Fibroblast of lung (primary cell): ENCODE results near the gene SREBF2. TPM values are rescaled to one million over a fixed set of nuclear protein-coding genes. Genes with fewer than 3 reads are reported as not detected.
A peak's percentile ranks its signal among the peaks of the same experiment; 100 is the strongest.

ENCODE experiments used
- DNase-seq, 2 donors: peaks; one replicate each; pipeline versions ENCODE4 v3.0.0 to v3.0.0-alpha.2; 2010; ENCODE audit warnings: low read depth in 2 of 2
- H2AFZ ChIP-seq: 2 replicates; pipeline ENCODE4 v1.5.1; 2012; ENCODE audit warnings: low read length, control low read depth, inconsistent platforms
- H3K27ac ChIP-seq: 2 replicates; pipeline ENCODE4 v1.5.1; 2011; ENCODE audit warnings: low read length, control low read depth; ENCODE audit not compliant: insufficient read depth
- H3K27me3 ChIP-seq: 2 replicates; pipeline ENCODE4 v1.5.1; 2011; ENCODE audit warnings: mild to moderate bottlenecking, low read length; ENCODE audit not compliant: control insufficient read depth, insufficient read depth
- H3K36me3 ChIP-seq: 2 replicates; pipeline ENCODE4 v1.5.1; 2011; ENCODE audit warnings: low read length; ENCODE audit not compliant: control insufficient read depth, insufficient read depth
- H3K4me1 ChIP-seq: 2 replicates; pipeline ENCODE4 v1.5.1; 2011; ENCODE audit warnings: low read length; ENCODE audit not compliant: control insufficient read depth, insufficient read depth; ENCODE audit errors: extremely low read depth
- H3K4me2 ChIP-seq: 2 replicates; pipeline ENCODE4 v1.5.1; 2011; ENCODE audit warnings: low read length, control low read depth; ENCODE audit not compliant: insufficient read depth; ENCODE audit errors: extremely low read depth
- H3K4me3 ChIP-seq, 4 experiments: fragments of 200-600 bp in 1 of 4; sonication (generic) in 1 of 4; replicated peaks in 1 of 4; 2 replicates each; pipeline ENCODE4 v1.5.1; 2011 to 2016; ENCODE audit warnings: low read length in 4 of 4, low read depth in 3 of 4, mild to moderate bottlenecking in 3 of 4, control low read depth in 2 of 4, inconsistent platforms in 1 of 4, mixed read lengths in 1 of 4; ENCODE audit not compliant: insufficient read depth in 1 of 4; ENCODE audit errors: control extremely low read depth in 1 of 4
- H3K79me2 ChIP-seq: 2 replicates; pipeline ENCODE4 v1.5.1; 2012; ENCODE audit warnings: mild to moderate bottlenecking, low read length, inconsistent platforms; ENCODE audit not compliant: control insufficient read depth, insufficient read depth
- H3K9ac ChIP-seq: 2 replicates; pipeline ENCODE4 v1.5.1; 2011; ENCODE audit warnings: mild to moderate bottlenecking, low read length, control low read depth; ENCODE audit not compliant: insufficient read depth
- H3K9me3 ChIP-seq: 2 replicates; pipeline ENCODE4 v1.5.1; 2012; ENCODE audit warnings: low read depth, low read length; ENCODE audit not compliant: control insufficient read depth, insufficient read depth
- H4K20me1 ChIP-seq: 2 replicates; pipeline ENCODE4 v1.5.1; 2011; ENCODE audit warnings: low read length; ENCODE audit not compliant: control insufficient read depth, insufficient read depth; ENCODE audit errors: extremely low read depth
- EZH2 ChIP-seq: IDR thresholded peaks from 2 replicates; pipeline ENCODE4 v1.5.1; 2012; ENCODE audit warnings: low read length, control low read depth, mild to moderate bottlenecking; ENCODE audit errors: missing control alignments
- polyA plus RNA-seq, 2 donors: library from polyadenylated mRNA; depleted of rRNA in 1 of 2; stranded (reverse) in 1 of 2; unstranded in 1 of 2; fragments of >200 nt; gene quantifications; 2 replicates each; pipeline ENCODE4 v1.2.1, GENCODE V29; 2011 to 2012; ENCODE audit warnings: missing spikeins in 1 of 2
- total RNA-seq: library from RNA; depleted of rRNA; stranded (reverse); fragments of >200 nt; gene quantifications from 2 replicates; pipeline ENCODE4 v1.2.1, GENCODE V29; 2014
- TF ChIP-seq, protein P1 (sequence below), 2 donors: IDR thresholded peaks in 1 of 2; conservative IDR thresholded peaks in 1 of 2; 1 replicate in 1 of 2; 2 replicates in 1 of 2; pipeline ENCODE4 v1.5.1; 2011 to 2012; ENCODE audit warnings: low read length in 2 of 2, control low read depth in 1 of 2, inconsistent platforms in 1 of 2, low read depth in 1 of 2, mild to moderate bottlenecking in 1 of 2

SREBF2 gene
- total and polyA plus RNA-seq, 2 donors (not counting 1 experiment from before 2014, with no cell fraction given), result 51.7 to 103 TPM

DNA sequence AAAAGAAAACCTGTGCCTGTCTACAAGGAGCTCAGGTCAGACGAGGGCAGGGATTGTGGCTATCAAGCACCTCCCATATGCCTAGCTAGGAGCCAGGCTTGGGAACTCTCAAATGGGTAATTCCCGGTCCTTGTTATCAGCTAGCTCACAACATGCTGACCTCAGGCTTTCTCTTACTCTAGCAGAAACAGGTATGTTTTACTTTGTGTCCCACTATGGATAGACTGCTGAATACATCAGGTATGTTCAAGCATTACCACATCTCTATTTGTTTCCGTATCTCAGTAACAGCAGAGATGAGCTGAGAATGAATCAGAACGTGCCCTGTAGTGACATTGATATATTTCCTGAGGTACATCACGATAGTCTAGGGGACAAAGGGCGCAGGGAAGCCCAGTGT is 52.6 kb downstream of the SREBF2 start:
- Histone ChIP-seq H3K4me1 (no peaks in the 10 kb centered on the region), H3K9me3 (no peaks in the 10 kb centered on the region), H3K27ac (no peak overlapping the region), H3K4me3 (no peak overlapping the region), H4K20me1 (no peaks in the 10 kb centered on the region), H3K36me3 (peaks cover 34% of the 10 kb centered on the region), H2AFZ (no peak overlapping the region), H3K27me3 (no peaks in the 10 kb centered on the region), H3K9ac (no peak overlapping the region), H3K4me2 (no peak overlapping the region), H3K79me2 (no peaks in the 10 kb centered on the region)
- DNase-seq, result no peak
- TF ChIP-seq EZH2, result no peak
- TF ChIP-seq, protein P1, sequence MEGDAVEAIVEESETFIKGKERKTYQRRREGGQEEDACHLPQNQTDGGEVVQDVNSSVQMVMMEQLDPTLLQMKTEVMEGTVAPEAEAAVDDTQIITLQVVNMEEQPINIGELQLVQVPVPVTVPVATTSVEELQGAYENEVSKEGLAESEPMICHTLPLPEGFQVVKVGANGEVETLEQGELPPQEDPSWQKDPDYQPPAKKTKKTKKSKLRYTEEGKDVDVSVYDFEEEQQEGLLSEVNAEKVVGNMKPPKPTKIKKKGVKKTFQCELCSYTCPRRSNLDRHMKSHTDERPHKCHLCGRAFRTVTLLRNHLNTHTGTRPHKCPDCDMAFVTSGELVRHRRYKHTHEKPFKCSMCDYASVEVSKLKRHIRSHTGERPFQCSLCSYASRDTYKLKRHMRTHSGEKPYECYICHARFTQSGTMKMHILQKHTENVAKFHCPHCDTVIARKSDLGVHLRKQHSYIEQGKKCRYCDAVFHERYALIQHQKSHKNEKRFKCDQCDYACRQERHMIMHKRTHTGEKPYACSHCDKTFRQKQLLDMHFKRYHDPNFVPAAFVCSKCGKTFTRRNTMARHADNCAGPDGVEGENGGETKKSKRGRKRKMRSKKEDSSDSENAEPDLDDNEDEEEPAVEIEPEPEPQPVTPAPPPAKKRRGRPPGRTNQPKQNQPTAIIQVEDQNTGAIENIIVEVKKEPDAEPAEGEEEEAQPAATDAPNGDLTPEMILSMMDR (conservative IDR thresholded peaks at IDR 0.05 in 1 of 2, IDR thresholded peaks at IDR 0.05 in 1 of 2; ENCODE audit: low read depth in 1 of 2, low read length in 2 of 2), result no peak

DNA sequence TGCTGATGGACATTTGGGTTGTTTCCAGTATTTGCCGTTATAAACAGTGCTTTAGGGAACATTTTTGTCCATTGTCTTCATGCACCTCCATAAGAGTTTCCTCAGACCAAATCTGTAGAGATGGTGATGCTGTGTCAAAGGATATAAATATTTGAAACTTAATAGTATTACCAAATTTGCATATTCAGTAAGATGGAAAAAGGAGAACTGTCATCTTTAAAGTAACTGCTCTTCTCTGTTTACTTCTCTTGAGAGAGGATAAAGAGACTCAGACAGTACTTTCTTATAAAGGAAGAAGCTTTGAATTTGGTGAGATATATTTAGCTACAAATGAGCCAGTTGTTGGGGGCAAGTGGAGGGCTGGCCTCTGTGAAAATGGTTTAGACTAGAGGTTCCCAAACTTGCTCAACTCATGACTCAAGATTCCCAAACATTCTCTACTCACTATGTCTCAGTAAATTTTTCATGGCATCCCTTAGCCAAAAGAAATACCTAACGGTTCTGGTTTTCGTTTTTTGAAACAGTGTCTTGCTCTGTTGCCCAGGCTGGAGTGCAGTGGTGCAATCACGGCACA is 55.8 kb downstream of the SREBF2 start:
- no peak overlapping the region for H3K27ac ChIP-seq
- H3K4me3 ChIP-seq, result no peak overlapping the region
- no peaks in the 10 kb centered on the region for H3K4me1 ChIP-seq
- H3K4me2 ChIP-seq, result no peak overlapping the region
- no peaks in the 10 kb centered on the region for H3K27me3 ChIP-seq
- peaks cover 33% of the 10 kb centered on the region for H3K36me3 ChIP-seq
- no peaks in the 10 kb centered on the region for H3K9me3 ChIP-seq
- TF ChIP-seq, protein P1 (conservative IDR thresholded peaks at IDR 0.05 in 1 of 2, IDR thresholded peaks at IDR 0.05 in 1 of 2; ENCODE audit: low read depth in 1 of 2, low read length in 2 of 2), result no peak
- TF ChIP-seq EZH2, result no peak
- no peaks in the 10 kb centered on the region for H4K20me1 ChIP-seq
- no peaks in the 10 kb centered on the region for H3K79me2 ChIP-seq
- H3K9ac ChIP-seq, result no peak overlapping the region
- DNase-seq, result peak in 1 of 2 donors; percentile 25
- no peak overlapping the region for H2AFZ ChIP-seq

DNA sequence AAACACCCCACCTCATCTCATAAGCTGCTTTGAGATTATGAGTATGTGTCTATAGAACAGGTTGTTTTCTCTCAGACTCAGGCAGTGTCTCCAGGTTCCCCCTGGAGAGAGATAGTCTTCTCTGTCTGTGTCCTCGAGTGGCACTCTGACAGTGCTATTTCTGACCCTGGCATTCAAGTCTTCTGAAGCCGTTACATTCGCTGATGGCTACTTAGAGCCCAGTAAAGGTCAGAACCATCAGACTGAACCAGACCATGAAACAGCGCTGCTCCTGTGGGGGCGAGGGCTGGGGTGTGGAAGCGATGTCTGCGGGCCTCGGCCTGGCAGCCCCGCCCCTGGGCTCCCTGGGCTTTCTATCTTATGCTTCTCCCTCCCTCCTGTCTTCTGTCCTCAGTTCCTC is 58.5 kb downstream of the SREBF2 start:
- TF ChIP-seq, protein P1 (conservative IDR thresholded peaks at IDR 0.05 in 1 of 2, IDR thresholded peaks at IDR 0.05 in 1 of 2; ENCODE audit: low read depth in 1 of 2, low read length in 2 of 2), result no peak
- no peak for TF ChIP-seq EZH2
- H3K4me2 ChIP-seq, result no peak overlapping the region

More for the DNA sequence above, 58.5 kb downstream of the SREBF2 start:
- H3K9me3 ChIP-seq, result no peaks in the 10 kb centered on the region
- H3K9ac ChIP-seq, result no peak overlapping the region
- DNase-seq, result no peak
- H2AFZ ChIP-seq, result no peak overlapping the region
- no peaks in the 10 kb centered on the region for H4K20me1 ChIP-seq
- no peak overlapping the region for H3K4me3 ChIP-seq
- H3K4me1 ChIP-seq, result no peaks in the 10 kb centered on the region
- peaks cover 23% of the 10 kb centered on the region for H3K36me3 ChIP-seq
- H3K27me3 ChIP-seq, result no peaks in the 10 kb centered on the region
- H3K79me2 ChIP-seq, result no peaks in the 10 kb centered on the region
- H3K27ac ChIP-seq, result no peak overlapping the region
